Measurements from ENCODE around the gene GCM1.

- no peak for TF ChIP-seq CTCF (conservative IDR thresholded peaks at IDR 0.05 in 1 of 2, IDR thresholded peaks at IDR 0.05 in 1 of 2; ENCODE audit: extremely low read depth in 1 of 2, insufficient read depth in 1 of 2, low read depth in 1 of 2, low read length in 2 of 2)
- TF ChIP-seq EZH2 (IDR thresholded peaks at IDR 0.05; ENCODE audit: borderline replicate concordance, low read length): no peak
These were observed 31.5 kb upstream of the GCM1 start for GRCh38 chr6:53179961-53180651.
